Suprapubic skin (tissue), 4 donors: ENCODE results near the gene KRTAP5-7.

ENCODE experiments used
- CTCF ChIP-seq, 2 donors: fragments of 200-600 bp in 1 of 2; fragments of 450-650 bp in 1 of 2; sonication (generic) in 1 of 2; IDR thresholded peaks; one replicate each; pipeline ENCODE4 v1.5.1; 2016 to 2019; ENCODE audit warnings: antibody characterized with exemption in 2 of 2, mild to moderate bottlenecking in 1 of 2, moderate library complexity in 1 of 2
- POLR2A ChIP-seq, 2 donors: fragments of 450-650 bp; IDR thresholded peaks; one replicate each; pipeline ENCODE4 v1.6.1; 2017; ENCODE audit warnings: antibody characterized with exemption in 2 of 2, mild to moderate bottlenecking in 2 of 2, moderate library complexity in 2 of 2
- POLR2AphosphoS5 ChIP-seq, 3 donors: sonication (generic); formaldehyde crosslinking; IDR thresholded peaks; one replicate each; pipeline ENCODE4 v1.6.1; 2017; ENCODE audit warnings: antibody characterized with exemption in 3 of 3

DNA sequence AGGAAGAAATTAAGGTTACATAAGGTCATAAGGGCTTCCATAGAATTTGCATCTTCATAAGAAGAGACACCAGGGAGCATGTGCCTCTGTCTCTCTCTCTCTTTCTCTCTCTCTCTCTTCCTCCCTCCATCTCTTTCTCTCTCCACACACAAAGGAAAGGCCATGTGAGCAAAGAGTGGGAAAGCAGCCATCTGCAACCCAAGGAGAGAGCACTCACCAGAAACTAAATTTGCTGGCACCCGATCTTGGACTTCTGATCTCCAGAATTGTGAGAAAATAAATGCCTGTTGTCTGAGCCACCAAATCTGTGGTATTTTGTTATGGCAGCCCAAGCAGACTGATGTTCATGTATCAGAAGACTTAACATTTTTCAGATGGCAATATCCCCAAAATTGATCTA, 31.9 kb downstream of the KRTAP5-7 start:
- TF ChIP-seq CTCF (IDR thresholded peaks at IDR 0.05) (no peak), POLR2A (IDR thresholded peaks at IDR 0.05) (no peak), POLR2AphosphoS5 (IDR thresholded peaks at IDR 0.05) (no peak)
